A549 (cell line): ENCODE results near the gene CREB5. TPM values are rescaled to one million over a fixed set of nuclear protein-coding genes. Genes with fewer than 3 reads are reported as not detected.

ENCODE experiments used
- ATAC-seq, 2 experiments: fragments of 200-7000 bp in 1 of 2; fragments of >200 bp in 1 of 2; cut with Nextera tagmentation in 1 of 2; cut with Tn5 transposase in 1 of 2; 3 replicates each; pipeline versions ENCODE4 v1.8.0 to v1.9.1; 2018 to 2020; ENCODE audit warnings: mild to moderate bottlenecking in 1 of 2, moderate library complexity in 1 of 2
- CTCF ChIA-PET: fragments of 300-600 bp; sonication (Branson Sonifier 250); formaldehyde crosslinking; extraction: SDS; loops from one replicate; lab custom pipeline; 2021; ENCODE audit warnings: antibody characterized with exemption, inconsistent platforms; lab: Yijun Ruan, JAX
- POLR2A ChIA-PET: fragments of 350-600 bp; formaldehyde crosslinking; extraction: SDS; loops from one replicate; lab custom pipeline; 2021; ENCODE audit warnings: antibody characterized with exemption, inconsistent platforms; lab: Yijun Ruan, JAX
- DNase-seq, 2 experiments: peaks; one replicate each; pipeline versions ENCODE4 v3.0.0 to v3.0.0-alpha.2; 2011 to 2016; ENCODE audit warnings: low read depth in 1 of 2, low spot score in 1 of 2
- FAIRE-seq: peaks from 2 replicates; lab custom pipeline; 2011; peaks lifted over from hg19 to GRCh38; lab: Jason Lieb, UNC
- H3K27ac ChIP-seq, 2 experiments: fragments of >200 bp; sonication (Bioruptor Twin); formaldehyde crosslinking; 3 replicates each; pipeline ENCODE4 v1.5.1; 2016 to 2017
- H3K4me1 ChIP-seq: fragments of >200 bp; sonication (Bioruptor Twin); formaldehyde crosslinking; 3 replicates; pipeline ENCODE4 v1.6.1; 2016
- H3K4me2 ChIP-seq: fragments of >200 bp; sonication (Bioruptor Twin); formaldehyde crosslinking; 3 replicates; pipeline ENCODE4 v1.6.1; 2016
- H3K4me3 ChIP-seq: fragments of >200 bp; sonication (Bioruptor Twin); formaldehyde crosslinking; 3 replicates; pipeline ENCODE4 v1.5.1; 2016
- H3K9me3 ChIP-seq: fragments of >200 bp; sonication (Bioruptor Twin); formaldehyde crosslinking; 3 replicates; pipeline ENCODE4 v1.6.1; 2016
- ATOH8 ChIP-seq: fragments of 250-450 bp; sonication (Bioruptor Pico); IDR thresholded peaks from 2 replicates; pipeline ENCODE4 v1.5.0; 2020; ENCODE audit warnings: low read depth, mild to moderate bottlenecking, moderate library complexity
- CEBPB ChIP-seq, 2 experiments: fragments of >200 bp in 1 of 2; sonication (Bioruptor Twin) in 1 of 2; formaldehyde crosslinking in 1 of 2; IDR thresholded peaks; 2 replicates each; pipeline ENCODE4 v1.6.1; 2012 to 2016
- E2F6 ChIP-seq: IDR thresholded peaks from 2 replicates; pipeline ENCODE4 v1.6.1; 2012; ENCODE audit warnings: low read depth, borderline replicate concordance
- EHMT2 ChIP-seq: fragments of 200-600 bp; sonication (generic); IDR thresholded peaks from 2 replicates; pipeline ENCODE4 v1.6.1; 2016; ENCODE audit warnings: antibody characterized with exemption, low read depth, mild to moderate bottlenecking, moderate library complexity
- ESRRA ChIP-seq: fragments of 150-350 bp; IDR thresholded peaks from 2 replicates; pipeline ENCODE4 v1.6.1; 2014; ENCODE audit warnings: mild to moderate bottlenecking, low read length, borderline replicate concordance
- FOSL2 ChIP-seq, 2 experiments: fragments of 450-650 bp in 1 of 2; fragments of >200 bp in 1 of 2; sonication (Bioruptor Twin) in 1 of 2; formaldehyde crosslinking; IDR thresholded peaks; 2 replicates each; pipeline versions ENCODE4 v1.5.0 to v1.6.1; 2016 to 2020; ENCODE audit warnings: mild to moderate bottlenecking in 1 of 2, moderate library complexity in 1 of 2
- FOXS1 ChIP-seq: fragments of 250-450 bp; sonication (Bioruptor Pico); IDR thresholded peaks from 2 replicates; pipeline ENCODE4 v1.5.0; 2020; ENCODE audit warnings: mild to moderate bottlenecking, moderate library complexity
- GATA3 ChIP-seq: IDR thresholded peaks from 2 replicates; pipeline ENCODE4 v1.6.1; 2012; ENCODE audit warnings: borderline replicate concordance
- HES2 ChIP-seq: fragments of >200 bp; sonication (Bioruptor Twin); formaldehyde crosslinking; IDR thresholded peaks from 2 replicates; pipeline ENCODE4 v1.6.1; 2016
- JUN ChIP-seq, 2 experiments: fragments of >200 bp; sonication (Bioruptor Twin); formaldehyde crosslinking; IDR thresholded peaks; 2 replicates in 1 of 2; 3 replicates in 1 of 2; pipeline ENCODE4 v1.6.1; 2016 to 2017
- JUNB ChIP-seq: fragments of >200 bp; sonication (Bioruptor Twin); formaldehyde crosslinking; IDR thresholded peaks from 2 replicates; pipeline ENCODE4 v1.6.1; 2016
- KDM1A ChIP-seq: fragments of 200-600 bp; sonication (generic); IDR thresholded peaks from 2 replicates; pipeline ENCODE4 v1.6.1; 2016; ENCODE audit warnings: low read depth, mild to moderate bottlenecking
- MAZ ChIP-seq: fragments of 150-350 bp; IDR thresholded peaks from 2 replicates; pipeline ENCODE4 v1.6.1; 2014; ENCODE audit warnings: antibody characterized with exemption, low read depth, low read length, borderline replicate concordance
- MYC ChIP-seq: IDR thresholded peaks from 2 replicates; pipeline ENCODE4 v1.6.1; 2012; ENCODE audit warnings: mild to moderate bottlenecking, inconsistent platforms, low read length, improper control_type of control experiment, borderline replicate concordance
- NR3C1 ChIP-seq: fragments of >200 bp; sonication (Bioruptor Twin); formaldehyde crosslinking; IDR thresholded peaks from 3 replicates; pipeline ENCODE4 v1.6.1; 2017
- PHF8 ChIP-seq: fragments of 200-600 bp; sonication (generic); IDR thresholded peaks from 2 replicates; pipeline ENCODE4 v1.6.1; 2016; ENCODE audit warnings: low read depth, mild to moderate bottlenecking, antibody characterized with exemption, moderate library complexity, borderline replicate concordance
- POLR2A ChIP-seq: IDR thresholded peaks from 2 replicates; pipeline ENCODE4 v1.6.1; 2012; ENCODE audit warnings: mild to moderate bottlenecking, low read length
- RCOR1 ChIP-seq: fragments of 150-350 bp; IDR thresholded peaks from 2 replicates; pipeline ENCODE4 v1.6.1; 2014; ENCODE audit warnings: antibody characterized with exemption, low read length, low read depth
- SMC3 ChIP-seq: fragments of >200 bp; sonication (Bioruptor Twin); formaldehyde crosslinking; IDR thresholded peaks from 3 replicates; pipeline ENCODE4 v1.6.1; 2018; ENCODE audit warnings: inconsistent platforms
- TP53 ChIP-seq: fragments of 250-450 bp; sonication (Bioruptor Pico); IDR thresholded peaks from 2 replicates; pipeline ENCODE4 v1.5.0; 2021; ENCODE audit warnings: mild to moderate bottlenecking, moderate library complexity
- USF2 ChIP-seq: fragments of 450-650 bp; IDR thresholded peaks from 2 replicates; pipeline ENCODE4 v1.6.1; 2014; ENCODE audit warnings: antibody characterized with exemption
- ZC3H11A ChIP-seq: fragments of 450-650 bp; IDR thresholded peaks from 2 replicates; pipeline ENCODE4 v1.6.1; 2014; ENCODE audit warnings: antibody characterized with exemption, mild to moderate bottlenecking
- ZFP36 ChIP-seq: fragments of 450-650 bp; IDR thresholded peaks from 2 replicates; pipeline ENCODE4 v1.6.1; 2014; ENCODE audit warnings: borderline replicate concordance; ENCODE audit not compliant: partially characterized antibody
- WGBS: methylation state at CpG from one replicate; pipeline ENCODE4 v1.1.6; 2017; ENCODE audit errors: missing lambda C conversion rate; 5-methylcytosine and 5-hydroxymethylcytosine counted together
- polyA plus RNA-seq, 4 experiments: library from polyadenylated mRNA; depleted of rRNA in 3 of 4; stranded (reverse); fragments of >200 nt; fragmentation: RNase III in 1 of 4; extraction: RNeasy Plus Mini Kit Qiagen cat#74134 plus additional on column Dnase treatment in 1 of 4; gene quantifications; 2 replicates in 3 of 4; 3 replicates in 1 of 4; pipeline ENCODE4 v1.2.3, GENCODE V29; 2011 to 2017

CREB5 gene
- polyA plus RNA-seq, 2 of the 4 experiments (the other 2 are of a cell fraction): 0.61 to 1.5 TPM

- TF ChIP-seq ATOH8 (no peak), RCOR1 (no peak), CEBPB (IDR thresholded peaks at IDR 0.05) (no peak), MYC (no peak), KDM1A (no peak)
Observed at GRCh38 chr7:28371846-28372245, 40.5 kb upstream of the CREB5 start (continued).

- Histone ChIP-seq H3K4me1 (0 out of 3 replicates have a peak, but pooled peaks cover 3% of the 10 kb centered on the region), H3K27ac (no peak overlapping the region), H3K4me3 (no peak overlapping the region), H3K9me3 (no peaks in the 10 kb centered on the region), H3K4me2 (no peak overlapping the region)
- ATAC-seq (no peak), FAIRE-seq (no peak), DNase-seq (no peak)
- ChIA-PET POLR2A (no interaction called here), CTCF (no interaction called here)
- no peak for TF ChIP-seq JUN (IDR thresholded peaks at IDR 0.05)
- no peak for TF ChIP-seq FOSL2 (IDR thresholded peaks at IDR 0.05)
- no peak for TF ChIP-seq FOSL2 (CRISPR knock-in tag; IDR thresholded peaks at IDR 0.05)
- TF ChIP-seq TP53 (CRISPR knock-in tag): no peak
- TF ChIP-seq JUNB: no peak
- TF ChIP-seq POLR2A: no peak
- TF ChIP-seq E2F6: no peak
- no peak for TF ChIP-seq NR3C1
- no peak for TF ChIP-seq ZFP36
- TF ChIP-seq EHMT2: no peak
- no peak for TF ChIP-seq PHF8
- no peak for TF ChIP-seq USF2
- no peak for TF ChIP-seq MAZ
- TF ChIP-seq HES2: no peak
- WGBS: 52% methylated on average over 3 of the region's 3 CpGs
Observed at GRCh38 chr7:28373990-28374389, 38.3 kb upstream of the CREB5 start.

- CTCF ChIA-PET: interaction anchor here (1.1 to 1.3 kb wide), 2 partner anchors 13 to 14 kb away, joined by 3 to 4 read pairs; no protein-coding TSS in a partner anchor
- DNase-seq (no peak), FAIRE-seq (no peak), ATAC-seq (no peak)
- Histone ChIP-seq H3K9me3 (no peaks in the 10 kb centered on the region), H3K27ac (no peak overlapping the region), H3K4me3 (no peak overlapping the region), H3K4me1 (0 out of 3 replicates have a peak, but pooled peaks cover 3% of the 10 kb centered on the region), H3K4me2 (no peak overlapping the region)
- WGBS: 0% methylated on average over 1 of the region's 1 CpG
- POLR2A ChIA-PET: no interaction called here
- TF ChIP-seq SMC3 (no peak), FOXS1 (no peak), ESRRA (no peak)
Observed at GRCh38 chr7:28375729-28376128, 36.6 kb upstream of the CREB5 start.

GRCh38 chr7:28376634-28377033 is 35.7 kb upstream of the CREB5 start:
- ATAC-seq: no peak
- no peak overlapping the region for H3K4me3 ChIP-seq
- CTCF ChIA-PET: interaction anchor here (1.1 to 2.0 kb wide), 3 partner anchors 12 to 15 kb away, joined by 3 to 8 read pairs (median 4); no protein-coding TSS in a partner anchor
- TF ChIP-seq ZC3H11A (no peak), PHF8 (no peak), ZFP36 (no peak), GATA3 (no peak), TP53 (CRISPR knock-in tag) (no peak), CEBPB (IDR thresholded peaks at IDR 0.05) (no peak)
- H3K27ac ChIP-seq: no peak overlapping the region
- no peaks in the 10 kb centered on the region for H3K9me3 ChIP-seq
- DNase-seq: no peak
- POLR2A ChIA-PET: no interaction called here
- FAIRE-seq: no peak
- no peak overlapping the region for H3K4me2 ChIP-seq
- WGBS: 81% methylated on average over 2 of the region's 2 CpGs
- 0 out of 3 replicates have a peak, but pooled peaks cover 3% of the 10 kb centered on the region for H3K4me1 ChIP-seq
